Chondrocyte (in vitro differentiated cells): ENCODE data around the gene SMYD2. TPM values are rescaled to one million over a fixed set of nuclear protein-coding genes. Genes with fewer than 3 reads are reported as not detected.

Experiments
- DNase-seq: peaks from one replicate; pipeline ENCODE4 v3.0.0; 2021; ENCODE audit warnings: mixed read lengths, low spot score
- H3K27ac Mint-ChIP-seq: one replicate; pipeline ENCODE4 v1.8.0; 2021; ENCODE audit warnings: mild to moderate bottlenecking, moderate library complexity, mixed read lengths; ENCODE audit not compliant: unreplicated experiment
- H3K27me3 Mint-ChIP-seq: 2 replicates; pipeline ENCODE4 v1.8.0; 2021; ENCODE audit warnings: low read depth, mixed read lengths
- H3K36me3 Mint-ChIP-seq: 2 replicates; pipeline ENCODE4 v1.8.0; 2021; ENCODE audit warnings: low read depth, mixed read lengths
- H3K4me1 Mint-ChIP-seq: 2 replicates; pipeline ENCODE4 v1.8.0; 2021; ENCODE audit warnings: low read depth, mild to moderate bottlenecking, mixed read lengths
- H3K4me3 Mint-ChIP-seq: one replicate; pipeline ENCODE4 v1.8.0; 2021; ENCODE audit warnings: mild to moderate bottlenecking, moderate library complexity, mixed read lengths; ENCODE audit not compliant: unreplicated experiment
- H3K9me3 Mint-ChIP-seq: 2 replicates; pipeline ENCODE4 v1.8.0; 2021; ENCODE audit warnings: low read depth, mixed read lengths
- CTCF ChIP-seq: fragments of 200-600 bp; sonication (generic); IDR thresholded peaks from 2 replicates; pipeline ENCODE4 v1.5.0; 2021; ENCODE audit warnings: antibody characterized with exemption, mild to moderate bottlenecking, moderate library complexity
- total RNA-seq: library from RNA; stranded (reverse); gene quantifications from 3 replicates; pipeline ENCODE4 v1.2.1, GENCODE V29; 2021

SMYD2 gene
- total RNA-seq, 1 donor from 2014 or later = 50.3 TPM

- no peaks in the 10 kb centered on the region for H3K9me3 Mint-ChIP-seq
Observed at GRCh38 chr1:214372092-214372491, 91.1 kb downstream of the SMYD2 start.

GRCh38 chr1:214377485-214377884 is 96.5 kb downstream of the SMYD2 start:
- peaks cover 22% of the 10 kb centered on the region for H3K36me3 Mint-ChIP-seq
- no peaks in the 10 kb centered on the region for H3K27me3 Mint-ChIP-seq
- H3K27ac Mint-ChIP-seq = peak overlapping the region; percentile 92
- H3K4me3 Mint-ChIP-seq = no peak overlapping the region
- no peak for TF ChIP-seq CTCF
- DNase-seq = no peak
- peaks cover 79% of the 10 kb centered on the region for H3K4me1 Mint-ChIP-seq
- no peaks in the 10 kb centered on the region for H3K9me3 Mint-ChIP-seq

More at GRCh38 chr1:214372092-214372491, 91.1 kb downstream of the SMYD2 start:
- peaks cover 62% of the 10 kb centered on the region for H3K4me1 Mint-ChIP-seq
- H3K36me3 Mint-ChIP-seq = peaks cover 23% of the 10 kb centered on the region
- TF ChIP-seq CTCF = no peak
- DNase-seq = no peak
- H3K27me3 Mint-ChIP-seq = no peaks in the 10 kb centered on the region
- no peak overlapping the region for H3K4me3 Mint-ChIP-seq
- H3K27ac Mint-ChIP-seq = peak overlapping the region; percentile 89

GRCh38 chr1:214377886-214378285 is 96.9 kb downstream of the SMYD2 start:
- peak overlapping the region; percentile 92 for H3K27ac Mint-ChIP-seq
- peak overlapping the region; percentile 10 for H3K4me3 Mint-ChIP-seq
- DNase-seq = no peak
- H3K27me3 Mint-ChIP-seq = no peaks in the 10 kb centered on the region
- H3K4me1 Mint-ChIP-seq = peaks cover 75% of the 10 kb centered on the region
- no peaks in the 10 kb centered on the region for H3K9me3 Mint-ChIP-seq
- H3K36me3 Mint-ChIP-seq = peaks cover 22% of the 10 kb centered on the region
- no peak for TF ChIP-seq CTCF

- Mint-ChIP-seq H3K27me3 (no peaks in the 10 kb centered on the region), H3K27ac (peak overlapping the region; percentile 92), H3K36me3 (peaks cover 28% of the 10 kb centered on the region), H3K9me3 (no peaks in the 10 kb centered on the region), H3K4me3 (no peak overlapping the region), H3K4me1 (peaks cover 73% of the 10 kb centered on the region)
- DNase-seq = no peak
- TF ChIP-seq CTCF = no peak
Observed at GRCh38 chr1:214378492-214378891, 97.5 kb downstream of the SMYD2 start.

- peak overlapping the region; percentile 92 for H3K27ac Mint-ChIP-seq
- no peaks in the 10 kb centered on the region for H3K27me3 Mint-ChIP-seq
- no peak overlapping the region for H3K4me3 Mint-ChIP-seq
- no peak for DNase-seq
- no peak for TF ChIP-seq CTCF
- peaks cover 36% of the 10 kb centered on the region for H3K36me3 Mint-ChIP-seq
- no peaks in the 10 kb centered on the region for H3K9me3 Mint-ChIP-seq
- peaks cover 66% of the 10 kb centered on the region for H3K4me1 Mint-ChIP-seq
Observed at GRCh38 chr1:214379236-214379970, 98.4 kb downstream of the SMYD2 start.
